D341Med (cell line): ENCODE results near the gene MYCBP2.
"Not testable (repeated sequence)": the region's sequence is repeated elsewhere in the genome, so short reads cannot be mapped to it uniquely, and the experiment has no call there.

ENCODE experiments used
- DNase-seq: peaks from one replicate; pipeline ENCODE4 v3.0.0; 2012; ENCODE audit warnings: low spot score

Gene MYCBP2

GRCh38 chr13:77335543-77335942 lies 8.6 kb upstream of the MYCBP2 start:
- no peak for DNase-seq

GRCh38 chr13:77333594-77333993 lies 6.7 kb upstream of the MYCBP2 start:
- no peak for DNase-seq

GRCh38 chr13:77331421-77331820 lies 4.5 kb upstream of the MYCBP2 start:
- no peak for DNase-seq

GRCh38 chr13:77329911-77330584 lies 3.2 kb upstream of the MYCBP2 start:
- DNase-seq: no peak

GRCh38 chr13:77329133-77329910 lies 2.4 kb upstream of the MYCBP2 start:
- DNase-seq: peak; percentile 80

- no peak for DNase-seq
Measured at GRCh38 chr13:77328819-77329132, 1.9 kb upstream of the MYCBP2 start.

- no peak for DNase-seq
Measured at GRCh38 chr13:77325371-77325980, 1.4 kb downstream of the MYCBP2 start.

GRCh38 chr13:77323858-77324257 lies 3.0 kb downstream of the MYCBP2 start:
- no peak for DNase-seq

GRCh38 chr13:77319536-77319935 lies 7.4 kb downstream of the MYCBP2 start:
- no peak for DNase-seq

- DNase-seq: no peak
Measured at GRCh38 chr13:77318741-77319140, 8.2 kb downstream of the MYCBP2 start.

GRCh38 chr13:77316430-77316829 lies 10.5 kb downstream of the MYCBP2 start:
- DNase-seq: no peak

- not testable (repeated sequence) for DNase-seq
Measured at GRCh38 chr13:77315509-77315908, 11.4 kb downstream of the MYCBP2 start.

GRCh38 chr13:77313923-77314322 lies 13.0 kb downstream of the MYCBP2 start:
- no peak for DNase-seq

- no peak for DNase-seq
Measured at GRCh38 chr13:77312311-77312710, 14.6 kb downstream of the MYCBP2 start.

GRCh38 chr13:77310579-77311279 lies 16.2 kb downstream of the MYCBP2 start:
- DNase-seq: no peak

GRCh38 chr13:77310161-77310560 lies 16.7 kb downstream of the MYCBP2 start:
- DNase-seq: no peak

- DNase-seq: no peak
Measured at GRCh38 chr13:77309254-77309653, 17.6 kb downstream of the MYCBP2 start.

GRCh38 chr13:77306458-77306857 lies 20.4 kb downstream of the MYCBP2 start:
- DNase-seq: no peak

- no peak for DNase-seq
Measured at GRCh38 chr13:77305266-77305665, 21.6 kb downstream of the MYCBP2 start.

- no peak for DNase-seq
Measured at GRCh38 chr13:77300176-77301037, 26.5 kb downstream of the MYCBP2 start.

GRCh38 chr13:77299587-77299986 lies 27.3 kb downstream of the MYCBP2 start:
- no peak for DNase-seq

- DNase-seq: no peak
Measured at GRCh38 chr13:77298426-77298825, 28.5 kb downstream of the MYCBP2 start.
